HepG2 (cell line): Measurements from ENCODE around the gene PRKCG. TPM values are rescaled to one million over a fixed set of nuclear protein-coding genes. Genes with fewer than 3 reads are reported as not detected.
A peak's percentile ranks its signal among the peaks of the same experiment; 100 is the strongest.

ENCODE experiments used
- CCDC6 ChIP-seq: sonication (generic); formaldehyde crosslinking; IDR thresholded peaks from 2 replicates; pipeline ENCODE4 v1.8.1; 2022; ENCODE audit warnings: mild to moderate bottlenecking, missing genetic modification reagents, moderate library complexity
- CEBPZ ChIP-seq: IDR thresholded peaks from 2 replicates; pipeline ENCODE4 v1.6.1; 2012; ENCODE audit warnings: low read length, improper control_type of control experiment
- CTCF ChIP-seq: sonication (generic); formaldehyde crosslinking; IDR thresholded peaks from 2 replicates; pipeline ENCODE4 v1.5.0; 2020; ENCODE audit warnings: mild to moderate bottlenecking, missing genetic modification reagents, moderate library complexity
- FLYWCH1 ChIP-seq: sonication (generic); formaldehyde crosslinking; IDR thresholded peaks from 2 replicates; pipeline ENCODE4 v1.8.1; 2023; ENCODE audit warnings: mild to moderate bottlenecking, missing genetic modification reagents
- LCORL ChIP-seq, 2 experiments: fragments of 450-650 bp in 1 of 2; sonication (generic) in 1 of 2; formaldehyde crosslinking in 1 of 2; IDR thresholded peaks; 2 replicates each; pipeline versions ENCODE4 v1.5.0 to v1.6.1; 2017 to 2020; ENCODE audit warnings: antibody characterized with exemption in 1 of 2, missing genetic modification reagents in 1 of 2
- NCOA2 ChIP-seq: sonication (generic); formaldehyde crosslinking; IDR thresholded peaks from 2 replicates; pipeline ENCODE4 v1.8.0; 2022; ENCODE audit warnings: inconsistent platforms
- PTBP1 ChIP-seq: fragments of 200-400 bp; formaldehyde crosslinking; IDR thresholded peaks from 2 replicates; pipeline ENCODE4 v1.6.1; 2018; ENCODE audit warnings: low read length, low read depth; ENCODE audit not compliant: poor library complexity, severe bottlenecking
- RARG ChIP-seq: sonication (generic); formaldehyde crosslinking; IDR thresholded peaks from 2 replicates; pipeline ENCODE4 v1.4.0; 2020; ENCODE audit warnings: low read depth, mild to moderate bottlenecking, missing genetic modification reagents
- SALL1 ChIP-seq: sonication (generic); formaldehyde crosslinking; IDR thresholded peaks from 2 replicates; pipeline ENCODE4 v1.8.0; 2022; ENCODE audit warnings: mild to moderate bottlenecking, missing genetic modification reagents
- SRSF1 ChIP-seq: fragments of 200-400 bp; formaldehyde crosslinking; optimal IDR thresholded peaks from 2 replicates; pipeline ENCODE3; 2017; ENCODE audit warnings: mild to moderate bottlenecking, low read depth, low read length, moderate library complexity
- ZBTB7B ChIP-seq: sonication (generic); formaldehyde crosslinking; IDR thresholded peaks from 2 replicates; pipeline ENCODE4 v1.4.0; 2020; ENCODE audit warnings: missing genetic modification reagents
- ZNF296 ChIP-seq: sonication (generic); formaldehyde crosslinking; conservative IDR thresholded peaks from 2 replicates; pipeline ENCODE4 v1.5.0; 2020; ENCODE audit warnings: mild to moderate bottlenecking, missing genetic modification reagents
- ZNF30 ChIP-seq: sonication (generic); formaldehyde crosslinking; IDR thresholded peaks from 2 replicates; pipeline ENCODE4 v1.5.0; 2020; ENCODE audit warnings: mild to moderate bottlenecking, missing genetic modification reagents
- ZNF44 ChIP-seq: sonication (generic); formaldehyde crosslinking; IDR thresholded peaks from 2 replicates; pipeline ENCODE4 v1.5.1; 2020; ENCODE audit warnings: mild to moderate bottlenecking, missing genetic modification reagents
- ZNF468 ChIP-seq: sonication (generic); formaldehyde crosslinking; IDR thresholded peaks from 2 replicates; pipeline ENCODE4 v1.8.0; 2022; ENCODE audit warnings: mild to moderate bottlenecking, moderate library complexity, missing genetic modification reagents
- ZNF639 ChIP-seq: conservative IDR thresholded peaks from 2 replicates; pipeline ENCODE4 v1.6.1; 2018; ENCODE audit warnings: missing genetic modification reagents
- ZNF784 ChIP-seq: sonication (generic); formaldehyde crosslinking; IDR thresholded peaks from 2 replicates; pipeline ENCODE4 v1.5.1; 2020; ENCODE audit warnings: missing genetic modification reagents, mild to moderate bottlenecking, borderline replicate concordance
- polyA plus RNA-seq, 8 experiments: library from polyadenylated mRNA; depleted of rRNA in 3 of 8; stranded (reverse) in 7 of 8; unstranded in 1 of 8; fragments of >200 nt; fragmentation: Illumina TruSeq in 4 of 8; extraction: Trizol in 4 of 8; gene quantifications; 2 replicates each; pipeline versions ENCODE4 v1.2.1 to v1.2.3, GENCODE V29; 2011 to 2016; ENCODE audit warnings: low read depth in 4 of 8, missing spikeins in 1 of 8, mixed read lengths in 1 of 8; ENCODE audit not compliant: insufficient read depth in 1 of 8
- total RNA-seq, 5 experiments: library from RNA; depleted of rRNA; stranded (reverse); fragments of >200 nt; fragmentation: Illumina TruSeq; extraction: Trizol; gene quantifications; 2 replicates each; pipeline ENCODE4 v1.2.3, GENCODE V29; 2016; ENCODE audit warnings: low read depth in 1 of 5
- TF ChIP-seq, protein P1 (sequence below): sonication (generic); formaldehyde crosslinking; IDR thresholded peaks from 2 replicates; pipeline ENCODE4 v1.4.0; 2020; ENCODE audit warnings: missing genetic modification reagents
- TF ChIP-seq, protein P2 (sequence below): sonication (generic); formaldehyde crosslinking; IDR thresholded peaks from 2 replicates; pipeline ENCODE4 v1.9.0; 2021; ENCODE audit warnings: missing genetic modification reagents, mild to moderate bottlenecking, borderline replicate concordance

PRKCG gene
- total and polyA plus RNA-seq, 2 of the 13 experiments (the other 11 are each of a cell fraction or from before 2014, with no cell fraction given): 0.02 to 0.03 TPM

GRCh38 chr19:53864308-53864836, 17.6 kb upstream of the PRKCG start (continued):
- TF ChIP-seq ZNF44 (CRISPR knock-in tag): no peak
- TF ChIP-seq ZNF30 (CRISPR knock-in tag): no peak
- TF ChIP-seq ZNF784 (CRISPR knock-in tag): no peak
- no peak for TF ChIP-seq CEBPZ
- TF ChIP-seq ZBTB7B: peak; percentile 98
- TF ChIP-seq CCDC6 (CRISPR knock-in tag): peak; percentile 62; the same call in 1 of the 2 replicates
- TF ChIP-seq PTBP1: no peak
- no peak for TF ChIP-seq FLYWCH1 (CRISPR knock-in tag)
- TF ChIP-seq SALL1 (CRISPR knock-in tag): peak; percentile 93
- TF ChIP-seq NCOA2 (CRISPR knock-in tag): peak; percentile 97
- no peak for TF ChIP-seq RARG
- TF ChIP-seq, protein P1, sequence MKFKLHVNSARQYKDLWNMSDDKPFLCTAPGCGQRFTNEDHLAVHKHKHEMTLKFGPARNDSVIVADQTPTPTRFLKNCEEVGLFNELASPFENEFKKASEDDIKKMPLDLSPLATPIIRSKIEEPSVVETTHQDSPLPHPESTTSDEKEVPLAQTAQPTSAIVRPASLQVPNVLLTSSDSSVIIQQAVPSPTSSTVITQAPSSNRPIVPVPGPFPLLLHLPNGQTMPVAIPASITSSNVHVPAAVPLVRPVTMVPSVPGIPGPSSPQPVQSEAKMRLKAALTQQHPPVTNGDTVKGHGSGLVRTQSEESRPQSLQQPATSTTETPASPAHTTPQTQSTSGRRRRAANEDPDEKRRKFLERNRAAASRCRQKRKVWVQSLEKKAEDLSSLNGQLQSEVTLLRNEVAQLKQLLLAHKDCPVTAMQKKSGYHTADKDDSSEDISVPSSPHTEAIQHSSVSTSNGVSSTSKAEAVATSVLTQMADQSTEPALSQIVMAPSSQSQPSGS (CRISPR knock-in tag): peak; percentile 76
- no peak for TF ChIP-seq ZNF468
- peak; percentile 91 for TF ChIP-seq LCORL (IDR thresholded peaks at IDR 0.05)
- TF ChIP-seq LCORL (CRISPR knock-in tag; IDR thresholded peaks at IDR 0.05): peak; percentile 100
- TF ChIP-seq ZNF296 (CRISPR knock-in tag): no peak
- no peak for TF ChIP-seq SRSF1
- TF ChIP-seq ZNF639 (CRISPR knock-in tag): peak; percentile 59; the same call in 1 of the 2 replicates
- TF ChIP-seq, protein P2, sequence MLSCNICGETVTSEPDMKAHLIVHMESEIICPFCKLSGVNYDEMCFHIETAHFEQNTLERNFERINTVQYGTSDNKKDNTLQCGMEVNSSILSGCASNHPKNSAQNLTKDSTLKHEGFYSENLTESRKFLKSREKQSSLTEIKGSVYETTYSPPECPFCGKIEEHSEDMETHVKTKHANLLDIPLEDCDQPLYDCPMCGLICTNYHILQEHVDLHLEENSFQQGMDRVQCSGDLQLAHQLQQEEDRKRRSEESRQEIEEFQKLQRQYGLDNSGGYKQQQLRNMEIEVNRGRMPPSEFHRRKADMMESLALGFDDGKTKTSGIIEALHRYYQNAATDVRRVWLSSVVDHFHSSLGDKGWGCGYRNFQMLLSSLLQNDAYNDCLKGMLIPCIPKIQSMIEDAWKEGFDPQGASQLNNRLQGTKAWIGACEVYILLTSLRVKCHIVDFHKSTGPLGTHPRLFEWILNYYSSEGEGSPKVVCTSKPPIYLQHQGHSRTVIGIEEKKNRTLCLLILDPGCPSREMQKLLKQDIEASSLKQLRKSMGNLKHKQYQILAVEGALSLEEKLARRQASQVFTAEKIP (CRISPR knock-in tag): no peak
- peak; percentile 29; the same call in 1 of the 2 replicates for TF ChIP-seq CTCF (CRISPR knock-in tag)
